Loucy (cell line): ENCODE measurements around the gene DNAL4.
A peak's percentile ranks its signal among the peaks of the same experiment; 100 is the strongest.

ENCODE experiments used
- H2AFZ ChIP-seq: fragments of 200-600 bp; sonication (generic); 2 replicates; pipeline ENCODE4 v1.6.0; 2016; ENCODE audit warnings: antibody characterized with exemption, mild to moderate bottlenecking, low read length, moderate library complexity
- H3F3A ChIP-seq: fragments of 200-600 bp; 2 replicates; pipeline ENCODE4 v1.6.0; 2016; ENCODE audit warnings: antibody characterized with exemption, low read depth, mild to moderate bottlenecking
- H3K27me3 ChIP-seq: fragments of 200-600 bp; sonication (generic); 2 replicates; pipeline ENCODE4 v1.6.1; 2014; ENCODE audit warnings: low read length, mild to moderate bottlenecking; ENCODE audit not compliant: insufficient read depth, poor library complexity, severe bottlenecking
- H3K36me3 ChIP-seq: fragments of 200-600 bp; sonication (generic); 2 replicates; pipeline ENCODE4 v1.6.1; 2016; ENCODE audit warnings: low read length; ENCODE audit not compliant: insufficient read depth
- H3K4me1 ChIP-seq: fragments of 200-600 bp; sonication (generic); 2 replicates; pipeline ENCODE4 v1.5.1; 2014; ENCODE audit warnings: low read length, mild to moderate bottlenecking; ENCODE audit not compliant: insufficient read depth, poor library complexity, severe bottlenecking
- H3K4me2 ChIP-seq: fragments of 200-600 bp; sonication (generic); 2 replicates; pipeline ENCODE4 v1.6.0; 2014; ENCODE audit warnings: antibody characterized with exemption, low read length, low read depth, mild to moderate bottlenecking; ENCODE audit not compliant: poor library complexity, severe bottlenecking
- H3K4me3 ChIP-seq: fragments of 200-600 bp; sonication (generic); 2 replicates; pipeline ENCODE4 v1.5.1; 2014; ENCODE audit warnings: low read length, mild to moderate bottlenecking, mixed read lengths; ENCODE audit not compliant: poor library complexity, severe bottlenecking
- H3K79me2 ChIP-seq: fragments of 200-600 bp; sonication (generic); 2 replicates; pipeline ENCODE4 v1.6.1; 2014; ENCODE audit warnings: low read length; ENCODE audit not compliant: insufficient read depth
- H3K9ac ChIP-seq: fragments of 200-600 bp; sonication (generic); 2 replicates; pipeline ENCODE4 v1.6.0; 2014; ENCODE audit warnings: mild to moderate bottlenecking, low read depth, low read length, moderate library complexity; ENCODE audit not compliant: poor library complexity, severe bottlenecking
- H3K9me2 ChIP-seq: fragments of 200-600 bp; sonication (generic); replicated peaks from 2 replicates; pipeline ENCODE4 v1.6.1; 2016; ENCODE audit warnings: low read depth, low read length, mixed read lengths
- H3K9me3 ChIP-seq: fragments of 200-600 bp; sonication (generic); 2 replicates; pipeline ENCODE4 v1.6.1; 2014; ENCODE audit warnings: mild to moderate bottlenecking, antibody characterized with exemption, low read length, low read depth; ENCODE audit not compliant: insufficient read depth
- H4K20me1 ChIP-seq: fragments of 200-600 bp; sonication (generic); 2 replicates; pipeline ENCODE4 v1.6.0; 2014; ENCODE audit warnings: antibody characterized with exemption, low read length, mild to moderate bottlenecking; ENCODE audit not compliant: insufficient read depth, poor library complexity, severe bottlenecking
- EZH2phosphoT487 ChIP-seq: fragments of 200-600 bp; IDR thresholded peaks from 2 replicates; pipeline ENCODE4 v1.6.1; 2018; ENCODE audit warnings: antibody characterized with exemption, mild to moderate bottlenecking, moderate library complexity, borderline replicate concordance
- TF ChIP-seq, protein P1 (sequence below): fragments of 200-600 bp; sonication (generic); conservative IDR thresholded peaks from 2 replicates; pipeline ENCODE4 v1.5.1; 2014; ENCODE audit warnings: mild to moderate bottlenecking, antibody characterized with exemption, low read length

DNAL4 gene

GRCh38 chr22:38758276-38758945, 35.5 kb downstream of the DNAL4 start:
- Histone ChIP-seq H3K36me3 (no peaks in the 10 kb centered on the region), H3F3A (no peaks in the 10 kb centered on the region), H3K9me3 (no peaks in the 10 kb centered on the region), H4K20me1 (peaks cover 17% of the 10 kb centered on the region), H3K27me3 (no peaks in the 10 kb centered on the region), H3K4me2 (peak overlapping the region; percentile 86), H3K9me2 (no peaks in the 10 kb centered on the region), H3K4me1 (peaks cover 35% of the 10 kb centered on the region), H3K4me3 (peak overlapping the region; percentile 95), H3K9ac (peak overlapping the region; percentile 96), H3K79me2 (peaks cover 45% of the 10 kb centered on the region), H2AFZ (no peak overlapping the region)
- TF ChIP-seq EZH2phosphoT487: no peak
- TF ChIP-seq, protein P1, sequence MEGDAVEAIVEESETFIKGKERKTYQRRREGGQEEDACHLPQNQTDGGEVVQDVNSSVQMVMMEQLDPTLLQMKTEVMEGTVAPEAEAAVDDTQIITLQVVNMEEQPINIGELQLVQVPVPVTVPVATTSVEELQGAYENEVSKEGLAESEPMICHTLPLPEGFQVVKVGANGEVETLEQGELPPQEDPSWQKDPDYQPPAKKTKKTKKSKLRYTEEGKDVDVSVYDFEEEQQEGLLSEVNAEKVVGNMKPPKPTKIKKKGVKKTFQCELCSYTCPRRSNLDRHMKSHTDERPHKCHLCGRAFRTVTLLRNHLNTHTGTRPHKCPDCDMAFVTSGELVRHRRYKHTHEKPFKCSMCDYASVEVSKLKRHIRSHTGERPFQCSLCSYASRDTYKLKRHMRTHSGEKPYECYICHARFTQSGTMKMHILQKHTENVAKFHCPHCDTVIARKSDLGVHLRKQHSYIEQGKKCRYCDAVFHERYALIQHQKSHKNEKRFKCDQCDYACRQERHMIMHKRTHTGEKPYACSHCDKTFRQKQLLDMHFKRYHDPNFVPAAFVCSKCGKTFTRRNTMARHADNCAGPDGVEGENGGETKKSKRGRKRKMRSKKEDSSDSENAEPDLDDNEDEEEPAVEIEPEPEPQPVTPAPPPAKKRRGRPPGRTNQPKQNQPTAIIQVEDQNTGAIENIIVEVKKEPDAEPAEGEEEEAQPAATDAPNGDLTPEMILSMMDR: no peak

- H3K4me1 ChIP-seq: peaks cover 44% of the 10 kb centered on the region
- peaks cover 55% of the 10 kb centered on the region for H3K79me2 ChIP-seq
- peak overlapping the region; percentile 86 for H3K4me2 ChIP-seq
- H3K4me3 ChIP-seq: peak overlapping the region; percentile 95
- no peak for TF ChIP-seq EZH2phosphoT487
- TF ChIP-seq, protein P1: no peak
- H3K27me3 ChIP-seq: no peaks in the 10 kb centered on the region
- H3F3A ChIP-seq: no peaks in the 10 kb centered on the region
- peaks cover 19% of the 10 kb centered on the region for H4K20me1 ChIP-seq
- no peaks in the 10 kb centered on the region; the same call in 1 of the 2 replicates for H3K36me3 ChIP-seq
- peak overlapping the region; percentile 96 for H3K9ac ChIP-seq
- H3K9me3 ChIP-seq: no peaks in the 10 kb centered on the region
- H2AFZ ChIP-seq: no peak overlapping the region
- H3K9me2 ChIP-seq: no peaks in the 10 kb centered on the region
Observed at GRCh38 chr22:38757464-38757757, 36.5 kb downstream of the DNAL4 start.

DNA sequence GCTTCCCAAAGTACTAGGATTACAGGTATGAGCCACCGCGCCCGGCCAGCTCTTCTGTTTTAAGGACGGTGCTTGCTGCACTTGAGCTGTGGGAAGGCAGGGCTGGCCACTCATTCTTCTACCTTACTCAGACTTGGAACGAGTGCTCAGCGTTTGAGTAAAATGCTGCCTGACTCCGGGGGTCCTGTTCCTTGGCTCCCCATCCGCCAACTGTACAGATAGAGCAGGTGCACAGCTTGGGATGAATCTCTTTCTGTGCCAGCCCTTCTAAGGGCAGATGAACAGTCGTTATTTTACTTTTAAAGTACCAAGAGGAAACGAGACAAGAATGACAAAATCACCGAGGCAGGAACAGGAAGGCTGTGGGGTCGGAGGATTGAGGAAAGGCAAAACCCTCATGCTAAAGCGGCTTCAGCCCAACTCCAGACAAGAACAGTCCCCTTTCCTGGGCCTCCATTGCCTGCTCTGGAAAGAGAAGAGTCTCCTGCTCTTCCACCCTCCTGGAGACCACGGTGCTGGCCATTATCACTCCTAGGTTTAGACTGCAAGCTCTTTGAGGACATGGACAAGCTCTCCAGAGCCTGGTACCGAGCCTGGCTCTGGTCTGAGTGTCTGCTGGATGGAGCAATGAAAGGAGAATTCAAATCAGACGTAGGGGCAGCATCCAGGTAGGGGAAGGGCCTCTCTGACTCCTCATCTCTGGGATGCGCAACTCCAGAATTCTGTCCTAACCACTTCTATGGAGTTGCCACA, 37.1 kb downstream of the DNAL4 start:
- no peaks in the 10 kb centered on the region for H3K9me2 ChIP-seq
- peak overlapping the region; percentile 76 for H2AFZ ChIP-seq
- peaks cover 50% of the 10 kb centered on the region for H3K4me1 ChIP-seq
- peaks cover 22% of the 10 kb centered on the region for H4K20me1 ChIP-seq
- peak overlapping the region; percentile 96 for H3K9ac ChIP-seq
- H3K36me3 ChIP-seq: no peaks in the 10 kb centered on the region; the same call in 1 of the 2 replicates
- H3K4me2 ChIP-seq: peak overlapping the region; percentile 86
- H3K27me3 ChIP-seq: no peaks in the 10 kb centered on the region
- TF ChIP-seq, protein P1: no peak
- no peak for TF ChIP-seq EZH2phosphoT487
- H3K9me3 ChIP-seq: no peaks in the 10 kb centered on the region
- H3K4me3 ChIP-seq: peak overlapping the region; percentile 95
- peaks cover 61% of the 10 kb centered on the region for H3K79me2 ChIP-seq
- H3F3A ChIP-seq: no peaks in the 10 kb centered on the region
